Activated CD8-positive, alpha-beta memory T cell treated with anti-CD3 and anti-CD28 coated beads for 48 hours (primary cell): ENCODE results near the gene LOC101059915.
"Not testable (repeated sequence)": the region's sequence is repeated elsewhere in the genome, so short reads cannot be mapped to it uniquely, and the experiment has no call there.

Source experiments
- DNase-seq, 3 experiments: peaks; one replicate each; pipeline ENCODE4 v3.0.0-alpha.2; 2020; ENCODE audit warnings: low read depth in 2 of 3, low spot score in 2 of 3

Gene LOC101059915

GRCh38 chrX:71638409-71638808, 28.9 kb upstream of the LOC101059915 start:
- no peak for DNase-seq

- no peak for DNase-seq
Measured at GRCh38 chrX:71640002-71640401, 27.3 kb upstream of the LOC101059915 start.

- DNase-seq: not testable (repeated sequence)
Measured at GRCh38 chrX:71644406-71644805, 22.9 kb upstream of the LOC101059915 start.

- DNase-seq: no peak
Measured at GRCh38 chrX:71650333-71650969, 16.9 kb upstream of the LOC101059915 start.

GRCh38 chrX:71652405-71652804, 14.9 kb upstream of the LOC101059915 start:
- DNase-seq: no peak

GRCh38 chrX:71653344-71653743, 14.0 kb upstream of the LOC101059915 start:
- DNase-seq: no peak

GRCh38 chrX:71657267-71657666, 10.1 kb upstream of the LOC101059915 start:
- DNase-seq: no peak

GRCh38 chrX:71659342-71659741, 8.0 kb upstream of the LOC101059915 start:
- no peak for DNase-seq

GRCh38 chrX:71659959-71660358, 7.4 kb upstream of the LOC101059915 start:
- no peak for DNase-seq

GRCh38 chrX:71660562-71661416, 6.6 kb upstream of the LOC101059915 start:
- DNase-seq: no peak

GRCh38 chrX:71661919-71662318, 5.4 kb upstream of the LOC101059915 start:
- DNase-seq: no peak

- not testable (repeated sequence) for DNase-seq
Measured at GRCh38 chrX:71662654-71663053, 4.7 kb upstream of the LOC101059915 start.

GRCh38 chrX:71663238-71663637, 4.1 kb upstream of the LOC101059915 start:
- peak in 1 of 3 experiments; percentile 44 for DNase-seq

- DNase-seq: not testable (repeated sequence)
Measured at GRCh38 chrX:71664202-71664601, 3.1 kb upstream of the LOC101059915 start.

- DNase-seq: no peak
Measured at GRCh38 chrX:71664889-71665491, 2.4 kb upstream of the LOC101059915 start.

- DNase-seq: no peak
Measured at GRCh38 chrX:71665747-71666146, 1.6 kb upstream of the LOC101059915 start.

GRCh38 chrX:71666240-71667223, 814 bp upstream of the LOC101059915 start:
- DNase-seq: no peak

GRCh38 chrX:71668248-71668595, 876 bp downstream of the LOC101059915 start:
- no peak for DNase-seq

- no peak for DNase-seq
Measured at GRCh38 chrX:71669492-71669891, 2.1 kb downstream of the LOC101059915 start.

GRCh38 chrX:71669947-71670346, 2.6 kb downstream of the LOC101059915 start:
- not testable (repeated sequence) for DNase-seq
